T follicular helper cell (primary cell): ENCODE measurements around the gene EXOC8.
"Not testable (repeated sequence)": the region's sequence is repeated elsewhere in the genome, so short reads cannot be mapped to it uniquely, and the experiment has no call there.

ENCODE experiments used
- DNase-seq: peaks from one replicate; pipeline ENCODE4 v3.0.0-alpha.2; 2020; ENCODE audit warnings: low read depth

The EXOC8 gene

DNA sequence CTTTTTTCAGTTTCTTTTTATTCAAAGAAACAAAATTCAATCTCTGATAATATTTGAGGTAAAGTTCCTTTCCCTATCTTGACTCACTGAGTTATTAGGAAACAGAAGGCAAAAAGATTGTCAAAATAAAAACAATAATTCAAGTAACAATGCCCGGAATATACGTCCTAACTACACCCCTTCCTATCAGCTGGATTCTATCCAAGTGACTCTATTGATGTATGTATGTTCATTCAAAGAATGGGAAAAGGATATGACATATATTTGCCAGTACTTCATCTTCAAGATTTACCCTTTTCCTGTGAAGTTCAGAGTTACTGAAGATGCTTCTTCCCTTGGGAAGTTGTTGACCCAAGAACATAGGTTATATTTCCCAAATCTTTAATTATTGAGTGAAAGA, 14.2 kb upstream of the EXOC8 start:
- DNase-seq, result no peak

DNA sequence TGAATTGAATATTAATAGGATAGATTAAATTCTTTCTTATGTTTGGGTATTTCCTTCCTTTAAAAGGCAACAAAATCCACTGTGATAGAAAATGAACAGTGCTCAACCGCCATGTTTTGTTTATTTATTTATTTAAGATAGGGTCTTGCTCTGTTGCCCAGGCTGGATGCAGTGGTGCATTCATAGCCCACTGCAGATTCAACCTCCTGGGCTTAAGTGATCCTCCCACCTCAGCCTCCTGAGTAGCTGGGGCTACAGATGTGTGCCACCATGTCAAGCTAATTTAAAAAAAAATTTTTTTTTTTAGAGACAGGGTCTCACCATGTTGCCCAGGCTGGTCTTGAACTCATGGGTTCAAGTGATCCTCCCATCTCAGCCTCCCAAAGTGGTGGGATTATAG, 11.2 kb upstream of the EXOC8 start:
- DNase-seq, result not testable (repeated sequence)

DNA sequence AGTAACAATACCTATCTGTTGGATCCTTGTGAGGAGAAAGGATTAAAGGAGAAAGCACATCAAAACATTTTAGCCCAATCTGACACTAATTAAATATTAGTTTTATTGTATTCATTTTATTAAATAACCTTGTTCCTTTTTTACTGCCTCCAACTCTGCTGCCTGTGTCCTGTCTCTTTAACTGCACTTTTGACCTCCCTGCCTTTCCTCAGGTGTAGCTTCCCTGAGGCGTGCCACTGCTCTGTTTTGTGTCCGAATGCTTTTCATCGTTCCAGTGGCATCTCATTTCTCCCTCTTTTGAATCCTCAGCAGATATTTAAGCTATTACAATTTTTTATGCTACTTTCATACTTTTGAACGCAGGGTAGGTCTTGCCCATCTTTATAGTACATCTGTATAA, 10.8 kb upstream of the EXOC8 start:
- DNase-seq, result no peak

DNA sequence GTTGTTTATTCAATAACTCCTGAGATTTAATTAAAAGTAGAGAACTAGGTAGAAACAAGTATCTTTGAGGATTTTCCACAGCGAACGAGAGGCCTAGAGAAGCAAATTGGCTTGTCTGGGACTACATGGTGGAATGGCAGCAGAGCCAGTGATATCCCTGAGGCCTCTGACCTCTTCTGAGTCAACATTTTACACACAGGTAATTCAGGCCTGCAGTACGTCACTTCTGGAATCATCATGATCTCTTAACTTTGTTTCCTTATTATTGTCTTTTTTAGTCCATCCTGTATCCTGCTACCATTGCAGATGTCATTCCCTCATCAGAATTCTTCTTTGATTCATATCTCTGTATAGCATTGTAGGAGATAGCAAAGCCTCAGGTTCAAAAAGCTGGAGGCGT, 10.3 kb upstream of the EXOC8 start:
- DNase-seq, result no peak

DNA sequence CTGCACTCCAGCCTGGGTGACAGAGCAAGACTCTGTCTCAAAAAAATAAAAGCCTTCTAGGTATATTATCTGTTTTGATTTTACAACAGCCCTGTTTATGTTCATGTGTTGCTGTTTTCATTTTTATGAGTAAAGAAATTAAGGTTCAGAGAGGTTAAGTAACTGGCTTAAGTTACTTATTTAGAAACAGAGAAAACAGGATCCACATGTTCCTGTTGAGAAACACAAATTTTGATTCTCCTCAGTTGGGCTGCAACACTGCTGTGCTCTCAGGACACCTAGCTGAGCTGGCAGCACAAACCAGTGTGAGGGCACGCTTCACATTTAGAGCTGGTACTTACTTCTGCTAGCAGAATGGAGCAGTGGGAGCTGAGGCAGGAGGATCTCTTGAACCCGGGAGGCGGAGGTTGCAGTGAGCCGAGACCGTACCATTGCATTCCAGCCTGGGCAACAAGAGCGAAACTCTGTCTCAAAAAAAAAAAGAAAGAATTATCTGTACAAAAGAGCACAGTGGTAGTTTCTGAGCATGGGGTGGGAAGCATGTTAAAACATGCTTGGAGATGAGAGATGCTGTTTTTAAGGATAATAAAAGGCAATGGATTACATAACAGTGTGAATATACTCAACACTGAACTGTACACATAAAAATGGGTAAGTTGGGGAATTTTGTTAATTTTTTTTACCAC, 2.8 kb upstream of the EXOC8 start:
- no peak for DNase-seq

DNA sequence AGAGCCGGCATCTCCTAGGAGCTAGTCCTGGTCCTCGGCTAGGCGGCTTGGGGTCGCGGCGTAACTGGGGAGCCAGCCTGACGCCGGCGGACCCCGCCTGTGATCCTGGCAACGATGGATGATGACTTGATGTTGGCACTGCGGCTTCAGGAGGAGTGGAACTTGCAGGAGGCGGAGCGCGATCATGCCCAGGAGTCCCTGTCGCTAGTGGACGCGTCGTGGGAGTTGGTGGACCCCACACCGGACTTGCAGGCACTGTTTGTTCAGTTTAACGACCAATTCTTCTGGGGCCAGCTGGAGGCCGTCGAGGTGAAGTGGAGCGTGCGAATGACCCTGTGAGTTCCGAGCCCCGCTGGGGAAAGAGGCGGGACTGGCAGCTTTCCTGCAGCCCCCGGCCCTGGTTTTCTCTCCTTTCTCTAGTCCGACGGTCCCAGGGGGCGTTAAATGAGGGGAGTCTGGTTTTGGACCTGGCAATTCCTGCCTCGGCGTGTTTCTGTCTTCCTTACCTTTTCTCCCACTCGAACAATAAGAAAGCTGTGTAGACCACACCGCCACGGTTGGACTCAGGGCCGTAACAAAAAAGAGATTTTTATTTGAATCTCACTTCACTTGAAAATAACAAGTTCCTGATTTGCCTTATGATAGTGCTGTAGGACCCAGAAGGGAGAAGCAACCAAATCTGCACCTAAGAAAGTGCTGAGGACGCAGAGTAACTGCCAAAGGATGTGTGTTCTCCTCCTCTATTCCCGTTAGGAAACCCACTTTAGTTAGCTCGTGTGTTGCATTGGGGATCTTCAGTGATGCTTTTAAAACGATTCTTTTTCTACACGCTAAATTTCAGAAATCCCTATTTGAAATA, 847 bp upstream of the EXOC8 start, which contains the start of gene SPRTN:
Gene SPRTN (plus strand): TSS at position 24 of the 859 bp plus-strand sequence. CDS start 91 bp downstream, at position 115.
- DNase-seq, result no peak

DNA sequence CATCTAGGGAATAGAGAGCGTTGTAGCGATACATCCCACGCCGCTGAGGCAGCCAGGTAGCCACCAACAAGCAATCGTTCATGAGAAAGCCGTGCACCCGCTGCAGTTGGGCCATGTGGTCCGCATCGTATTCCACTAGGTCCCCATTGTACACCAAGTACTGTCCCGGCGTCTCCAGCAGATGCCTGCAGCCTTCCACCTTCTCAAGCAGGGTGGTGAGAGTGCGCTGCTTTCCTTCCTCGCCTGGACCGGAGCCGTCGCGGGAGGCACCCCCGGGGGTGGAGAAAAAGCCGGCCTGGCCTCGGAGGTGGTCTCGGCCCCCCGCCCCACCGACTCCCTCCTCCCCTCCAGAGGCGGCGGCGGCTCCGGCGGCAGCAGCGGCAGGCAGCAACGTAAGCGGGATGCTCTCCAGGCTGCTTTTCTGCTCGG, 595 bp downstream of the EXOC8 start:
- no peak for DNase-seq

DNA sequence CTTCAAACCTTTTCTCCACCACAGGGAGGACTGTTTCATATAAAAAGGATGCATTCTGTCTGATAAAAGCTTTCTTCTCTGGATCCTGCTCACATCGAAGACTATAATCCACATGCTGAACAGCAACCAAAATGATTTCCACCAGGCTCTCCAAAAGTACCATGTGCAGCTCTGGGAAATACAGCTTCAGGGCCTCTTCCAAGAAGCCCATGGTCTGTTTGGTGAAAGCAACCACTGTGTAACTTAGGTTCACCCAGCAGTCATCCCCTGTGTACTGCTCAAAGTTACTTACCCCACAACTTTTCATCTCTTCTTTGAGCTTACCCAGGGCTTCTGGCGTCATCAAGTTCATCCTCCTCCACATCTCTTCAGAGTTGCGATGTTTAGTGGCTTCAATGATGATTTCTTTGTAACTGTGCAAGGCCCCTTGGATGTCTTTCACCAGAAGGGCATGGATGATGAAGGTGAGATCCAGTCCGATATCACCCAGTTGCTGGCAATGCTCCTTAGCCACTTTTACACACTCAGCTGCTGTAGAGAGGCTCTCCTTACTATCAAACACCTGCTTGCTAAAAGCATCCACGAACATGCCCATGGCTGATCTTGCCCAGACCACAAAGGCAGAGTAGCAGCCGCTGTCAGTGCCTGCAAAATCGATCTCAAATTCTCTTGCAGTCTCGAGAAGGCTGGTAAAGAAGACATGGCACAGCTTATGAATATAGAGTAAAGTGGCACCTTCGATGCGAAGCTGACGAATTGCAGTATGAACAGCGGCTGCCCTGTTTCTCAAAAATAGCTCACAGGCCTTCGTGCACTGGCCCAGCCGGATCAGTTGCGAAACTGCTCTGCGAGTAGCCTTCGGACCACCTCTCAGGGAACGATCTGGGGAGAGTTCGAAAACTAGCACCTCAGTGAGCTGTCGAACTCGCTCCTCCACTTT, 1.7 kb downstream of the EXOC8 start:
- no peak for DNase-seq

DNA sequence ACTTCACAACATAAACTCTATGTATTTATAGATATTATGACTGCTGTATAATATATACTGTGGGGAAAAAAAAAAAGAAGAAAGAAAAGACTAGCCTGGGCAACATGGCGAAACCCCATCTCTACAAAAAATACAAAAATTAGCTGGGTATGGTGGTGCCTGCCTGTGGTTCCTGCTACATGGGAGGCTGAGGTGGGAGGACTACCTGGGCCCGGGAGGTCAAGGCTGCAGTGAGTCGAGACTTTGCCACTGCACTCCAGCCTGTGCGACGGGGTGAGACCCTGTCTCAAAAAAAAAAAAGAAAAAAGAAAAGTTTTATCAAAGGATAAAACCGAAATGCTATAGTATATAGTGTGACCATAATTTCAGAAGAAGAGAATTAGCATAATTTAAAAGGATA, 2.7 kb downstream of the EXOC8 start:
- DNase-seq, result no peak

DNA sequence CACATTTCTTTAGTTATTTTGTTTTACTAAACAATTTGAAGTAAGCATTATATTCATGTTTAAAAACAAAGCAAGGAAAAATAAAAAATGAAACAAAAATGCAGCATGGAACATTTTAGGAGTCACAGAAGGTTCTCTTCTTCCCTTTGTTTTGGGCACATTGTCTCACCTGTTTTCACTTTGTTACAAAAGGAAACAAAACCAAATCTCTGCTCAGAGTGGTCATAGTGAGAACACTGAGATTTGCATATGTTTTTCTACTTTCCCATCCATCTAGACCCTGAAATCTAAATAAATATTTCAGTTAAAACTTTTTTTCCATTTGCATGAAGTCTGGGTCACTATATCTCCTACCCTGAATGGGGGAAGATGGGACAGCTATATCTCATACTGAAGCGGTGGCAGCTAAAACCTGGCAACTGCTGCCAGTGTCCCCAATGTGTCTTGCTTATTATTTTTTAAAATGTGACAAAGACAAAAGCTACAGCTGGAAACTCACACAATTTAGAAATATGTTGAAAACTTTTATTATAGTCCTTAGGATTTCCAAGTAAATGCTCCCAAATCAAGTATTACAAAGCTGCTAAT, 3.5 kb downstream of the EXOC8 start:
- DNase-seq, result no peak

DNA sequence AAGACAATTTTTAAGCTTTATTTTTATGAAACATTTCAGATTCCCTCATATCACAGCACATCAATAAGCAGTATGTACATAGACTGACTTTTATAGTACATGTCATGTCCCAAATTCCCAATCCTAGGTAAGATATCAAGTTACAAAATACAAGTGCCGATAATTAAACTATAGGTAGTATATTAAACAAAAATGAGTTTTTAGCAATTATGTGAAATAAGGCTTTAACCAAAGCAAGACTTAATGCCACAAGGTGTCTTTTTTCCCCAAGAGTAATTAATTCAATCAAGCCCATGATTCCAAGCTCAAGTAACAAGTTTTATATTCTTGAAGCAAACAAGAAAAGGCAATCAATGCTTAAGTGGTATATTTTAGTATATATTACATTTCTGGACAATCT, 4.9 kb downstream of the EXOC8 start:
- no peak for DNase-seq

DNA sequence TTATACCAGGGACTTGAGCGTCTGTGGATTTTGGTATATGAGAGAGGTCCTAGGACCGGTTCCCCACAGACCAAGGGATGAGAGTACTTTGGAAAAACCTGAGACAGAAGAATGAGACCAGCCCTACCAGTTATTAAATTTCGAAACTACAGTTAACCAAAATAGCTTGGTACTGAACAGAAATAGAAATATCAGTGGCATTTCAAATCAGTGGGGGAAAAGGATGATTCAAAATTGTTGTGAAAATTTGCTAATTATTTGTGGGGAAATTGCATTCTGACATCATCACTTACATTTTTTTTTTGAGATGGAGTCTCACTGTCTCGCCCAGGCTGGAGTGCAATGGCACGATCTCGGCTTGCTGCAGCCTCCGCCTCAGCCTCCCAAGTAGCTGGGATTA, 8.2 kb downstream of the EXOC8 start:
- DNase-seq, result no peak

DNA sequence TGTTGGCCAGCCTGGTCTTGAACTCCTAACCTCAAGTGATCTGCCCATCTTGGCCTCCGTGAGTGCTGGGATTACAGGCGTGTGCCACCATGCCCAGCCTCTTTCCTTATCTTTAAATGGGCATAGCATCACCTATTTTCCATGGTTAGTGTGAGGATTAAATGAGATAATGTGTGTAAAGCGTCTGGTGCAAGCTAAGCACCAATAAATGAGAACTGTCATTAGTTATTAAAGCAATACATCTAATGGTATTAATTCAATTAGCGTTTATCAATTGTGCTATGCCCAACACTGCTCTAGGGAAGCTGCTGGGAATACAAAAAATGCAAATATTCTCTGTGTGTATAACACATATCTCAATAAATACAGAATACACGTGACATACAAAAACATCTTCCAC, 10.0 kb downstream of the EXOC8 start:
- no peak for DNase-seq

DNA sequence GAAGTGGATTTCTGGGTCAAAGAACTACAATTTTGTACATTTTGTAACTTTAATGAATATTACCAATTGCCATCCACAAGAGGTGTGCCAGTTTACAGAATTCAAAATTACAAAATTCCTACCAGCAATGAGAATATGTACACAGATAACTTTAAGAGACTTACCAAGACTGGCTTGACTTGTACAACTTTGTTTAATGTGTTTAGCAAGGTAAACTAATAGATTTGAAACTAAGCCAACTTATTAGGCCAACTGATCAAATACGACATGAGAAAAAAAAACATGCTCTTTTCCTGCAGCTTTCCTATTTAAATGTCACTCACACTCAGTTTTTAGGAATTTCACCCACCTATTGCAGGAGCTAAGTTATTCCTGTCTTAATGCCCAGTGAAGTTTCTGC, 11.4 kb downstream of the EXOC8 start:
- no peak for DNase-seq

DNA sequence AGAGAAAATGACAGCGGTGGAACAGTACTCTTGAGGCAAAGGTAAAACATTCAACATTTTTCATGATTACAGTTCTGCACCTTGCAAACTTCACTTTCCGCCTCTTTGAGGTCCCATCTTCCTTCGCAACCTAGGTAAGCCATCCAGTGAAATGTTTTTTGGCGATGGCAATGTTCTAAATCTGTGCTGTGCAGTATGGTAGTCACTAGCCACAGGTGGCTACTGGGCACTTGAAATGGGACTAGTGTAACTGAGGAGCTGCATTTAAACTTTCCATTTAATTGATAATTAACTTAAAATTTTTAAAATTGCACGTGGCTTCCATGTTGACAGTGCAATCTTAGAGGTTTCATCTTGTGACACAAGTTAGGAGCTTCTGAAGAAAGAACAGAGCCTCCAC, 13.0 kb downstream of the EXOC8 start:
- no peak for DNase-seq

DNA sequence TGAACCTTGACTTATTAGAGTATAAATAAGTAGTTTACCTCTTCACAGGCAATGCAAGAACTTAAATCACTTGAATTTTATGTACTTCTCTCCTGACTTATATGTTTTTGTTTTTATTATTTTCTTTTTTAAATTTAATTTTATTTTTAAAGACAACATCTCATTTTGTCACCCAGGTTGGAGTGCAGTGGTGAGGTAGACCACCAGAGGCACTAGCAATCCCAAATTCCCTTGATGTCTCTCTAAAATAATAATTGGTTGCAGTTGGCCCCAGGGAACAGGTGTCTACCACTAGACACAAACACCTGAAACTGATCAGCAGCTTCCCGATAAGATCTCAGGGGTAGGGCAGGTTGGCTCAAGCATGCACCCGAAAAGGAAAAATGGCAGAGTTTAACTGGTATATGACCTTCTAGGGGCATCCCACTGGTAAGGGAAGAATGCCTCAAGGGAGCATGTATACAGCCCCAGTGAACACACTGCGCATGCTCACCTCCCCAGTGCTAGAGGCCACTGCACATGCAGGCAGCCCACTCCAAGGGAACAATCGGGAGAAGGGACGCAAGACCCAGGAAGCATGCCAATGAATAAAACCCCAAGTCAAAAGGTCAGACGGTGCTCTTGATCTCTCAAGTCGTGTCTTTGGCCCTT, 14.6 kb downstream of the EXOC8 start:
- DNase-seq, result no peak

DNA sequence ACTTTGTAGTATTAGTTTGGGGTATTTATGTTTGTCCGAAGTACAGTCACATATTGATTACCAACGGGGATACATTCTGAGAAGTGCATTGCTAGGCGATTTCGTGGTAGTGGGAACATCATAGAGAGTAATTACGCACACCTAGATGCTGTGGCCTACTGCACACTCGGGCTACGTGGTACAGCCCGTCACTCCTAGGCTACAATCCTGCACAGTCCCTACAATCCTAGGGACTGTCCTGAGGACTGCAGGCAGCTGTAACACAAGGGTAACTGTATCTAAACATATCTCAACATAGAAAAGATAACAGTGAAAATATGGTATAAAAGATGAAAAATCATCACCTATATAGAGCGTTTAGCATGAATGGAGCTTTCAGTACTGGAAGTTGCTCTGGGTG, 18.6 kb downstream of the EXOC8 start:
- DNase-seq, result no peak

DNA sequence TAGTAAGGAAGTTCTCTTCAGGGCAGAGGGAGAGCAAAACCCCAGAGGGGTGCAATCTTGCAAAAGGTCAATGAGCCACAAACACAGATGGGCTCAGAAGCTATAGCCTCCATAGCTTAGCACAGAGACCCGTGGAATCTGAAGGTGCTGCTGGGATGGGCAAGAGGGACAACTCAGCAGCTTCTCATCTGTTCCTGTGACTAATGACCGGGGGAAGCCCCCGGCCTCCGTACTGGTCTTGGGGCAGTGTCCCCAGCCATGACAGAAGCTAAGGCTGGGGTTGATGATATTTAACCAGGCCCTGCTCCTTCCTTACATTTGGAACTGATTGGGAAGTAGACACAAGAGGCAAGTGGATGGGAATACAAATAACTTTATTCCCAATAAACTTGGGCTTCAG, 19.1 kb downstream of the EXOC8 start:
- no peak for DNase-seq

DNA sequence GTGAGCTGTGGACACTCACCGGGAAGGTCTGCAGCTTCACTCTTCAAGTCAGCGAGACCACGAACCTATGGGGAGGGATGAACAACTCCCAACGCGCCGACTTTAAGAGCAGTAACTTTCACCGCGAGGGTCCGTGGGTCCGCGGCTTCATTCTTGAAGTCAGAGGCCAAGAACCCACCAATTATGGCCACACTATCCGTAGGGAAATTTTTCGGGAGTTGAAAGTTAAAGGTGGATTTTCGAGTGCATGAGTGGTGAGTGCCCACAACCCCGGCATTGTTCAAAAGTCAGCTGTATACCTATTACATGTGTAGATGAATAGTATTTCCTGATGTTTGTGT, 19.7 kb downstream of the EXOC8 start:
- DNase-seq, result no peak

DNA sequence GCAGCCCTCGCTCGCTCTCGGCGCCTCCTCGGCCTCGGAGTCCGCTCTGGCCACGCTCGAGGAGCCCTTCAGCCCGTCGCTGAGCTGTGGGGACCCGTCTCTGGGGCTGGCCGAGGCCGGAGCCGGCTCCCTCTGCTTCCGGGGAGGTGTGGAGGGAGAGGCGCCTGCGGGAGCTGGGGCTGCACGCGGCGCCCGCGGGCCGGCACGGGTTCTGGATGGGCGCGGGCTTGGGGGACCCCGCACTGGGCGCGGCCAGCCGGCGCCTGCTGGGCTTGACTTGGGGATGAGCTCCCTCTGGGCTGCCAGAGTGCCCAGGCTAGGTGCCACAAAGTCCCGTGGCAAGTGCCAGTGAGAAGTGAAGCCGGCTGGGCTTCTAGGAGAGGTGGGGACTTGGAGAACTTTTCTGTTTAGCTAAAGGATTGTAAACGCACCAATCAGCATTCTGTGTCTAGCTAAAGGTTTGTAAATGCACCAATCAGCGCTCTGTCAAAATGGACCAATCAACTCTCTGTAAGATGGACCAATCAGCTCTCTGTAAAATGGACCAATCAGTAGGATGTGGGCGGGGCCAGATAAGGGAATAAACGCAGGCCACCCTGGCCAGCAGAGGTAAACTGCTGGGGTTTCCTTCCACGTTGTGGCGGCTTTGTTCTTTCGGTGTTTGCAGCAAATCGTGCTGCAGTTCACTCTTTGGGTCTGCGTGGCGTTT, 20.2 kb downstream of the EXOC8 start:
- no peak for DNase-seq

DNA sequence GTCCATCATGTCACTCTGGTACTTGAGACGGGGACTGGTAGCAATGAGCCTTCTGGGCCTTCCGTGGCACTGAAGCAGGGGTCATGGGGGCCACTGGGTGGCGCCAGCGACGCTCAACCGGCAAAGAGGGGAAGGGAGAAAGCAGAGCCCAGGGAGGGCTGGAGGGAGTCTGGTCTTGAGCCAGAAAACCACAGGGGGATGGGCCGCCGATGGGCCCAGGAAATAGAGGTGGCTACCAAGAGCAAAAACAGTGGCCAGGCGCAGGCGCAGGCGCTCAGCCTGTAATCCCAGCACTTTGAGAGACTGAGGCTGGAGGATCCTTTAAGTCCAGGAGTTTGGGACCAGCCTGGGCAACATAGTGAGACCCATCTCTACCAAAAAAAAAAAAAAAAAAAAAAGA, 21.8 kb downstream of the EXOC8 start:
- DNase-seq, result no peak
